GM21515 (cell line): Measurements from ENCODE around the gene SLC41A1.
"Not testable (repeated sequence)": the region's sequence is repeated elsewhere in the genome, so short reads cannot be mapped to it uniquely, and the experiment has no call there.

Experiments used
- ATAC-seq: cut with Tn5 transposase; IDR thresholded peaks from one replicate; pipeline ENCODE4 v1.9.1; 2021; ENCODE audit not compliant: unreplicated experiment

Gene SLC41A1

DNA sequence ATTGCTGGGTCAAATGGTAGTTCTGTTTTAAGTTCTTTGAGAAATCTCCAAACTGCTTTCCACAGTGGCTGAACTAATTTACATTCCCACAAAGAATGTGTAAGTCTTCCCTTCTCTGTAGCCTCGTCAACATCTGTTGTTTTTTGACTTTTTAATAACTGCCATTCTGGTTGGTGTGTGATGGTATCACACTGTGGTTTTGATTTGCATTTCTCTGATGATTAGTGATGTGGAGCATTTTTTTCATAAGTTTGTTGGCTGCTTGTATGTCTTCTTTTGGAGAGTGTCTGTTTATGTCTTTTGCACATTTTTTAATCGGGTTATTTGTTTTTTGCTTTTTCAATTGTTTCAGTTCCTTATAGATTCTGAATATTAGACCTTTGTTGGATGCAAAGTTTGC lies 10.3 kb upstream of the SLC41A1 start:
- ATAC-seq: not testable (repeated sequence)

DNA sequence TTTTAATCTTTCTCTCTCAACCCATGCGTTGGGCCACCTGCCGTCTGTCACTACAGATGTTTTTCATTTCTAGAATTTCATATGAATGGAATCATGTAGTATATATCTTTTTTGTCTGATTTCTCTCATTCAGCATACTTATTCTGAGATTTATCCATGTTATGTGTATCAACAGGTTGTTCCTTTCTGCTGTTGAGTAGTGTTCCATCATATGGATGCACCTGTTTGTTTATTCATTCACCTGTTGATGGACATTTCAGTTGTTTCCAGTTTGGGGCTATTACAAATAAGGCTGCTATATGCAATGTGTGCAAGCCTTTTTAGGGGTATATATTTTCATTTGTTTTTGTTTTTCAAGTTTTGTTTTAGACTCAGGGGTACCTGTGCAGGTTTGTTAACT lies 9.4 kb upstream of the SLC41A1 start:
- ATAC-seq: no peak

DNA sequence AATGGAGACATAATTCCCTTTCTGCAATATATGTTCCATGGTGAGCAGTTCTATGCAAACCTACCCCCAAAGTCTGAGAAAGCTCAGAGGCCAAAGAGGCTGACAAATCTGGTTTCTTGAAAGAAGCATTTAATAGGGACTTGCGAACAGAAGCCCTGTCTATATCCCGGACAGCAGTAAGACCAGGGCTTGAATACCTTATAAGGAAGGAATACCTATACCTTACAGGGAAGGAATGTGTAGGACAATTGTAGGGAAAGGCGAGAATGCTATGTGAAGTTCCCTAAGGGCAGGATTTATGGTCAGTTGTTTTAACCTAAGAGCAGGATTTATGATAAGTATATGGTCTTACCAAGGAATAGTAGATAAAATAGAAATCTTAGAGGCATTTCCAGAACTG lies 5.0 kb upstream of the SLC41A1 start:
- no peak for ATAC-seq

DNA sequence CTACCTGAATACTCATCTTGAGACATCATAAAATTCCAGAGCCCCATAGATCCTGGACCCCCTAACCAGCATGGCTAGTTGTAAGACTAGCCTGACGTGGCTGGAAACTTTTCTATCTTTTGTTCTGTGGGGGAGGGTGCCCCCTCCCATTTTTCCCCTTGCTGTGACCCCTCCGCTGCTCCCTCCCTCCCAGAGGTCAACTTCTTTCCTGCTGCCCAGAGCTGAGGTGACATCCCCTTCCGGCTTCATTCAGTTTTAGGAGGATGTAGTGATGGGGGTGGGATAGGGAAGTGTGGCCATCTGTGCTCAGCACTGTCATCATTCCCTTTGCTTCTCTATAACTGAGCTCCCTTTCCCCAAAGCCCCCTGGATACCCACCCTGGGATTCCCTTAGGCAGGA lies 4.4 kb upstream of the SLC41A1 start:
- ATAC-seq: no peak

DNA sequence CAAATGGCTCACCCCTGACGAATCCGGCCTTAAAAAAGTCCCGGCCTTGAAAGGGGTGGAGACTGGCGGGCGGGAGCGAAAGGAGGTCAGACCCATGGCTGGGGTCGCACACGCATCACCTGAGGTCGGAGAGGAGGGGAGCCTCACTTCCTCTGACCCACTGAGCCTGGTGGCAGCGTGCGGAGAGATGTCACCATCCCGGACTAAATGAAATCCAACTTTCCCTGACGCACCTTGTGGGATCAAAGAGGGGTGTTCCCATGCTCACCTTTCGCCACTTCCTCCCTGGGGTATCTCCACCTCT lies 709 bp upstream of the SLC41A1 start:
- ATAC-seq: no peak

DNA sequence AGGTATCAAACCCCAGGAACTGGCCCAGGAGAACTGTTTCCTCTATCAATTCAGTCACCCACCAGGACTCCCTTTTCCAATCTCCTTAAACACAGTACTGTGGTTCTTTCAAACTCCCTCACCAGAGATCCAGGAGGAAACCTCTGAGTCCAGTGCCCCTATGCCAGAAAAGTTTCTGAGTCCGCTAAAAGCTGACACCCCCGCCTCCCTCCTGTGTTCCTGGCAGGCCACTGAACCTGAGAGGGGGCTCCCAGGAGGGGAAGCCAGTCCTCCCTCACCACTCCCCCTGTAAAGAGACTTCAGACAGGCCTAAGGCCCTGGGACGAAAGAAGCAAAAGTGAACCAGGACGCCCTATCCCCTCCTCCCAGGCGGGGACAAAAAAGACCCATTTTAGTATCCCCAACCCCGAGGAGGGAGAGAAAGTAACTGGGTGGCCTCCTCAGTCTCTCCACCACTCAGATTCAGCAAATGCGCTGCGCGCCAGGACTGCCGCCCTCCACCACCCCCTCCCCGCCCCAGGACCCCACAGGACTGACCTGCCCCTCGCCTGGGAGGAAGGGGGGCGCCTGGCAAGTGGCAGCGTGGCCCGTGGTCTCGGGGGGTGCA lies 624 bp downstream of the SLC41A1 start:
- ATAC-seq: no peak

DNA sequence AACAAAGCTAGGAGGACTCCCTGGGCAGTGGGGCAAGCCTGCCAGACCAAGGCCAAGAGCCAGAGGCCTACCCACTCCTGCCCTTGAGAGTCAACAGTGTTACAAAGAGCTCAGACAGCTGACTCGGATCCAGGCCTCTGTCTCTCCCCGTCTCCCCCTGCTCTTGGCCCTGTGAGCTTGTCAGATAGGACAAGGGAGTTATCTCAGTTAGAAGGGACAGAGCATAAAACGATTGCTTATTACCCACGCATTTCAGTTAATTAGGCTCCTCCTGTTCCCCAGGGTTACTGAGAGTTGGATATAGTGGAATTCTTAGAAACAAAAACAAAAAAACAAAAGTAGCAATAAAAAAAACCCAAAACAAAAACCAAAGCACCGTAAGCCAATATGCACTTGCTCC lies 1.3 kb downstream of the SLC41A1 start:
- no peak for ATAC-seq

DNA sequence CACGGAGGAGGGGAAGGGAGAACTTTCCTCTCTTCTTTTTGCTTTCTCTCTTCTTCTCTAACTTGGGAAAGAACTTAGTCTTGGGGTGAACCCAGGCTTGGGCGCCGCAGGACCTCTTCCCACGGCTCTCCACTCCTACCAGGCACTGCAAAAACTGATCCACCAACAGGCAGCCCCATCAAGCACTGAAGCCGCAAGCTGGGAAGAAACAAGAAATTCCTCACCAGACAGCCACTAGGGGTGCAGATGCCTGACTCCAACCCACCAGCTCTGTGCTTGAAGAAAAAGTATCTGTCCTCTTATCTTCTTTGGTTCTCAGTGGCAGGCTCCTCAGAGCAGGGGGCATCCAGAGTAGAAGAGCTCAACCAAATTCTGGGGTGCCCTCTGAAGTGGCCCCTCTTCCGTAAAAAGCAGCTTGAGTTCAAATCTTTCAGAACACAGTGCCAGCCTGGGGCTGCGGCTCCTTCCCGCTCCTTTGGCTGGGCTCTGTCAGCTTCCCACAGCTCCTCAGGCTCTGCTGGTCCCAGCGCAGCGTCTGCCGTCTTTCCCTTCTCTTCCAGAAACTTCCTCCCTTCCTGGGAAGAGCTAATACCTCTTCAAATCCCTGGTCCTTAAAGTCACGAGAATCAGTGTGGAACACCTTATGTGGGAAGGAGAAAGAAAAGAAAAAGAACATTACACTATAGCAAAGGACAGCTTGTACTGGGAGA lies 2.4 kb downstream of the SLC41A1 start:
- no peak for ATAC-seq

DNA sequence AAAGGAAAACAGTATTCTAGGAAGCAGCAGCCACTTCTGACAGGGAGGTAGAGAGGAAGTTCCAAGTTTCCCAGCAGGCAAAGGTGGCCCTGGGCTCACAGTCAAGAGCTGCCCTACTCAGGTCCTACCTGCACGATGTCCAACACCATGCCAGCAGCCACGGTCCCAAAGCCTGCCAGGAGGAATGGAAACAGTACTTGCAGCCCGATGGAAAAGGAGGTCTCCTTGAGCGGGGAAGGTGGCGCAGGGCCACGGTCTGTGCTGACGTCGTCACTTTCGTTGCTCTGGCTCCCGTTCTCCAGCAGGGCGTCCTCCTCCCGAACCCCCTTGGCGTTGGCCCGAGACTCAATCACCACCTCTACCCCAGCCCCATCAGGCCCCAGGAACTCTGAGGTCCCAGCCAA lies 3.1 kb downstream of the SLC41A1 start:
- ATAC-seq: no peak

DNA sequence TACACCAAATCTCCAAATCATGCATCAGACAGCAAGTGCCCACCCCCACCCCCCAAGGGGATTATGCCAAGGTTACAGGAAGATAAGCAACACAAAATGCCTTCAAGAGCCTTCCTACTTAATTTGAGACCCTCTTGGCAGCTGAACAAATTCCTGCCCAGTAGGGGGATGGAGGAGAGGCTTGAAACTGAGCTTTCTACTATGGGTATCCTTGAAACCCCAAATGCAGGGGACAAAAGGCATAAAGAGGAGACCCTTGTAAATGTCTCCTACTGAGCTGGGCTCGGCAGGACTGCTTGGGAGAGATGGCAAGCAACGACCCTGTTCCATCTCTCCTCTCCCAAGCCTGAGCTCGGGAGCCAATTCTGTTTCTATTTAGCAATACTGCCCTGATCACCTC lies 3.5 kb downstream of the SLC41A1 start:
- ATAC-seq: no peak

DNA sequence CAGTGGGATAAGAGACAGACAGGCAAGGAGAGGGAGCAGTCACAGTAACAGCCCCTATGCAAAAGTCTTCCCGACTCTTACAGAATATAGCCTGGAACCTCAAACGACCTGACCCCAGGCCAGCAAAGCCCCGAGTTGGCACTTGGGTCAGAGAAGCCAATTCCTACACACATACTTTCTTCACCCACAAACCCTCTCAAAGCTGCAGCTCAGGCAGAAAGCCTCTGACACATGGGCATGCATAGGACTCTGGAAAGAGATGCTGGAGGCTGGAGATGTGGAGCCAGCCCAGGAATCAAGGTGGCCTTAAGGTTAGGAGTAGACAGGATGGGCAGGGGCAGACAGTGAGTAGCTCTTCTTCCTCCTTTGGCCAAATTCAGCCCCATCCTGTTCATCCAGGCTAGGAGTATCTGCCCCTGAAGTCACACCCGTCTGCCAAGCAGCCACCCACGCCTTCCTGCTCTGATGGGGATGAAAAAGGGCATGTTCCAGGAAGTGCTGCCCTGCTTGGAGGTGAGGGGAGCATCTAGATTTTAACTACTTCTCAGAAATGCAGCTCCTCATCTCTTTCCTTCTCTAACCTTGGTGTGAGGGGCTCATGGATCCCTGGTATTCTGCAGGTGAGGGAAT lies 7.8 kb downstream of the SLC41A1 start:
- no peak for ATAC-seq

DNA sequence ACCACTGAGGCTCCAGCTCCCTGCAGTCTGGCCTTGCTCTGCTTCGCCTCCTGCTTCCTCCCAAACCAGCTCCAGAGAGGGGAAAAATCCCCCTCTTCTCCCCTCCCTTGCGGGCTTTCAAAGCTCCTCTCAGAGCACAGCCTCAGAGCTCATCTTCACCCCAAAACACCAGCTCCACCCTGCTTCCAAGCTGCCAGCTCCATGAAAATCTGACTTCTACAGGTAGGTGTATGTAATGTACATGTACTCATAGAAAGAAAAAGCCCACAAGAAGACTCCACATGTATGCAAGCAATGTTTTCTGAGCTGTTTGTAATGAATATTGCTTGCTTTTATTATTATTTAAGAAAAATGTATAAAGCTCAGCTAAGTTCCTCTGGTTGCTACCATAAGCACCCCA lies 8.4 kb downstream of the SLC41A1 start:
- no peak for ATAC-seq

DNA sequence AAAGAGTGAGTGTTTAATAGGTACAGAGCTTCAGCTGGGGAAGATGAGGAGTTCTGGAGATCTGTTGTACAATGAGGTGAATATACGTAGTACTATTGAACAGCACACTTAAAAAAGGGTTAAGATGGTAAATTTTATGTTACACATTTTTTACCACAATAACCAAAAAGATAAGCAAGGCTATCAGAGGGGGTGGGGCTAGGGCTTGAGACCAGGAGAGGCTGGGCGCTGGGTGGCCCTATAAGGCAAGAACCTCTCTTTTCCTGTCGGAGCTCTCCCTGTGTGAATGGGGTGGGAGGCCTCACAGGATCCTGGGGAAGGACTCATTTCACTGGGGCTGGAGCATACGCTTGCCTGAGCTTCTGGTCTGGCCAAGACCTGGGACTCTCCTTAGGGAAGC lies 9.0 kb downstream of the SLC41A1 start:
- no peak for ATAC-seq

DNA sequence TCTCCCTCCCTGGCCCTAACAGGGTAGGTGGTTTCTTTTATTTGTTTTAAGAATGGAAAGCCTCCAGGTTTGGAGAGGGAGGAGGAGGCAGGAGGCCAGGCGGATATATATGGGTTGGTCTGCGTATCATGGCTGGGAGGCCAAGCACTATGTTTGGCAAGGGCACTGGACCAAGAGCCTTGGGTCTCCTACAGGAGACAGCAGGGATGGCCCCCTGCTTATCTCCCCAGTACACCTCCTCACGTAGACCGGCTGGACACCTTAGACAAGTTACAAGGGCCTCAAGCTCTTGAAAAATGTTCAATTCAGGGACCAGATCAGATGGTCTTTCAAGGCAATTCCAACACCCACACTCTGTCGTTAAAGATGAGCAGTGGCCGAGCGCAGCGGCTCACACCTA lies 10.9 kb downstream of the SLC41A1 start:
- no peak for ATAC-seq

DNA sequence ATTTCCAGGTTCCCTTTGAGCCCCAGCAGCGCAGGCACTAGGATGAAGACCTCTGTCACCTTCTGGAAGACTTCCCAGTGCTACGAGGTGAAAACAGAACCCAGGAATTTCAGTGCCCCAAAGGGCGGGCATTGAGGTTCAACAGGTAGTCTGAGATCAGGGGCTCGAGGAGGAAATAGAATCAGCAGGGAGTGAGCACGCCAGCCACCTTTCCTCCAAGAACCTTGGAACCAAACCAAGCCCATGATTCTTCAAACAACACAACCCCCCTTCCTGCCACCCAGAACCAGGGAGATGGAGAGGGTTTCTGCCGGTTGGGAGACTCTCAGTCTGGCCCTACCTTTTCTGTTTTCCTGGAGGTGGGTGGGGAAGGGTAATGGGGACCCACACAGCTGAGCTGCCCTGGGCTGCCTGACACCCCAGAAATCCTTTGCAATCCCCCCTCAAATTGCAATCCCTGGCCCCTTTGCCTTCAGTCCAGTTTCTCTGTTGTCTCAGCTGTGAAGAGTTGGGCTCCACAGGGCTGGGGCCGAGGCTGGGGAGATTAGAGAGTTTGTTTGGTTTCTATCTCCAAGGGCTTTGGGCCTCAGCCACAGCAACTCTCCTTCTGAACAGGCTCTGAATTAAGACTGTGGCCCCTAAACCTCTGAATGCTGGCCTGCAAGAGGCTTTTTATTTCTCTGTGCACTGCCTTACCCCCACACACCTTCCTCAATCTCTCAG lies 11.9 kb downstream of the SLC41A1 start:
- no peak for ATAC-seq

DNA sequence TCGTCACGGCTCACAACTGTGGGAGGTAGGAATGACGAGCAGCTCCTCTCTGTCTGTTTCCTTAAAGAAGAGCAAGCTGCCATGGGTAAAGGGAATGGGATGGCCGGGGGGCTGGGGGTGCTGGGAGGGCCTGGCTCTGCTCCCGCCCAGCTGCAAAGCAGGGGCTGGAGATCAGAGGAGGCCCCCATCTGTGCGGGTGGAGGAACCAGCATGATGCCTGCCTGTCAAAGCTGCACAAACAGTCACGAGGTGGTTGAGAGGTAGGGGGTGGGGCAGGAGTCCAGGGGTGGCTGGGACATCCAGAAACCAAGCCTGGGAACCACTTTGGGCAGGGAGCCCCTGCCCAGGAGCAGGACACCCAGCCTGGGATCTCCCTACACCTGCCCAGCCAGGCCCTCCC lies 12.6 kb downstream of the SLC41A1 start:
- ATAC-seq: no peak

DNA sequence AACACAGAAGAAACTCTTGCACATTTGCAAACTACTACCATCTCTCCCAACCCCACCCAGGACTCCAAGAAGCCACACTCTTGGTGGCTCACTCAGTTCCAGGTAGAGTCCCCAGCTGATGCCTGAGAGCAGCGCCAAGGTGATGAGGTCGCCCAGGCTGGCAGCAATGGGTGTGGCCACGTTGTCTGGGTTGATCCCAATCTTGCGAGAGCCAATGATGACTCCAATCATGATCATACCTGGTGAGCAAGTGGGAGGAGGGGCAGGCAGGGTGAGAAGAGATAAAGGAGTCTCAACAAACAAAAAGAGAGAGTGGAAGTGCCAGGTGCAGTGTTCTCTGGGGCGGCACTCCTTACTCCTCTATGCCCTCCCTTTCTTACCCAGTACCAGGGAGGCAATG lies 14.4 kb downstream of the SLC41A1 start:
- no peak for ATAC-seq

DNA sequence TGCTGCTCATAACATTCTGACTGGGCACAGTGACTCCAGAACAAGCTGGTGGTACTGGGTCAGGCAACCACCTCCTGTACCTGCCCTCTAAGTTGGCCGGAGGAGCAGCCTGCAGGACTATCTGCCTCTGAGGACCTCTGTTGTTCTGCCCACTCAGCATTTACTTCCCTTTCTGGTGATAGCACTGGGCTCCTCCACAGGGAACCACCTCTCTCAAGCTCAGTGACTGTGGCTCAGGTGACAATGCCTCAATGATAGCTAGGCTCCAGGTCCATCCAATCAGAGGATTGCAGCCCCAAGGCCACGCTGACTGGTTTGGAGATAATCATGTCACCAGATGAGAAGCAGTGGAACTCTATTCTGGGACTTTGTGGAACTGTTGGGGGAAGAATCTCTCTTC lies 15.8 kb downstream of the SLC41A1 start:
- no peak for ATAC-seq

DNA sequence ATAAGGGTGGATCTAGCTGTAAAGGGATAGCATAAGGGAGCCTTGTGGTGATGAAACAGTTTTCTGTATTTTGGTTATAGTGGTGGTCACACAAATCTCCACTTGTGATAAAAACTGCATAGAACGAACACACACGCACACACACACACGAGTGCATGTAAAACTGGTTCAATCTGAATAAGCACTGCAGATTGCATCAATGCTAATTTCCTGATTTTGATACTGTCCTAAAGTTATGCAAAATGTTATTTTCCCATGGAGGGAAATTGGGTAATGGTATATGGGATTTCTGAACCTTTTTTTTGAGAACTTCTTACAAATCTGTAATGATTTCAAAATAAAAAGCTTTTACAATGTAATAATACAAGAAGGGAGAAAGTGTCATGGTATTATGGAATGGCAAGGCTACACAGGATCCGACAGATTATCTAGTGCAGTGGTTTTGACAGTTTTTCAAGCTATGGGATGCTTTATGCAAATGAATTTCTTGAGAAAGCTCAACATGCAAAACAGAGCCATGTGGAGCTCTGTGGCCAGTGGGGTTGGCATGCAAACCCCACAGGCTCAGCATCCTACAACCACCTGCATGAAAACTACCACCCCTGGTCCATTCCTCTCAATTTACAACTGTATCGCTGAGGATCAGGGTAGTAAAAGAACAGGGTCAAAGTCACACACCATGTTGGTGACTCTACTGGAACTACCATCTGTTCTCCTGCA lies 18.8 kb downstream of the SLC41A1 start:
- ATAC-seq: no peak

DNA sequence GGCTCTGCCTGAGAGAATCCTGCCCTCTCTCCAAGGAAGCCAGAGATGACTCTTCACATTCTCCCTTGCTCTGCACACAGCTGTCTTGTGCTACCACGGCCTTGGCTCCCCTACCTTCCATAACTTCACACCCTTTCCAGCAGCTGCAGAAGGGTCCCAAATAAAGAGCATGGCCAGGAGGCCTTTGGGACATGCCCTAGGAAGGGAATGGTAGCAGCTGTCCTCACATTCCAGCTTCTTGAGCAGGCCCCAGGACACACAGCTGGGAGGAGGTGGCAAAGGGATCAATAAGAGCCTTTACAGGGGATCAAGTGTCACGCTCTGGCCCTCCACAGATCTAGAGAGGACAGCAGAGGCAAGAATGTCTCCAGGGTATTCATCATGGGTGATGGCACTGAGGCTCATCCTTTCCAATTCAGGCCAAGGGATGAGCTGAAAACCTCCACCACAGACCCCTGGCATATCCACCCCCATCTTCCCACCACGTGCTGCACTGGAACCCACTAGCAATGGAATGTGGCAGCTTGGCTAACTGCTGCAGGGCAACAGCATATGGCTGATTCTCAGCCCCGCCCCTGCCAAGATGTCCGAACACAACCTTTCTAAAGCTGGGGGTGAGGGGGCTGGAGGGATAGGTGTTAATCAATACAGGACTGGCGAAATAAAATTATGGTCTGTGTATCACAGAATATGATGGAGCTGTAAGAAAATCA lies 19.9 kb downstream of the SLC41A1 start:
- ATAC-seq: no peak

DNA sequence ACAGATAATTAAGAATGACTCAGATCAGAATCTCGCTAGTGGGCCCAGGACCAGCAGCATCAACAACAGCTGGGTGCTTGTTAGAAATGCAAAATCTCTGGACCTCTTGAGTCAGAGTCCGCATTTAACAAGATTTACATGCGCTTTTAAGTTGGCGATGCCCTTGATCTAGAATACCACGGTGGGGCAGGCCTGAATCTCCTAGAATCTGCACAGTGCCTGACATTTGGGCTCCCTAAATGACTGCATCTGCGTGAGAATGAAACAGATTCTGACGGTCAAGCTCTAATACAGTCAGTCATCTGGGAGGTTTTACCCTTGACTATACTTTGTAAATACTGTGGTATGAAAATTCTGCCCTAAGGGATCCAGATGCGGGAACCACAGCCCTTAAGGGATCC lies 20.5 kb downstream of the SLC41A1 start:
- ATAC-seq: no peak
